Tibial artery (tissue), 4 donors: ENCODE measurements around the gene LDLRAD3.

ENCODE experiments used
- DNase-seq, 2 donors: peaks; one replicate each; pipeline ENCODE4 v3.0.0-alpha.2; 2019
- H3K27ac ChIP-seq, 2 donors: fragments of 200-600 bp; sonication (generic) in 1 of 2; 1 replicate in 1 of 2; 2 replicates in 1 of 2; pipeline ENCODE4 v1.5.1; 2018 to 2019; ENCODE audit warnings: mild to moderate bottlenecking in 1 of 2
- H3K27me3 ChIP-seq, 2 donors: fragments of 200-600 bp; sonication (generic) in 1 of 2; one replicate each; pipeline versions ENCODE4 v1.5.1 to v1.6.0; 2016 to 2019
- H3K36me3 ChIP-seq, 3 donors: fragments of 200-600 bp; sonication (generic) in 2 of 3; one replicate each; pipeline ENCODE4 v1.5.1; 2016 to 2019; ENCODE audit warnings: mild to moderate bottlenecking in 2 of 3
- H3K4me1 ChIP-seq, 4 donors: fragments of 200-600 bp; sonication (generic) in 2 of 4; 1 replicate in 3 of 4; 2 replicates in 1 of 4; pipeline ENCODE4 v1.5.1; 2016 to 2019
- H3K4me3 ChIP-seq, 2 donors: fragments of 200-600 bp; sonication (generic) in 1 of 2; 1 replicate in 1 of 2; 2 replicates in 1 of 2; pipeline ENCODE4 v1.5.1; 2018 to 2019; ENCODE audit warnings: mild to moderate bottlenecking in 2 of 2
- H3K9me3 ChIP-seq, 3 donors: fragments of 200-600 bp; sonication (generic) in 1 of 3; one replicate each; pipeline ENCODE4 v1.5.1; 2016 to 2019
- CTCF ChIP-seq, 2 experiments: fragments of 200-600 bp in 1 of 2; fragments of 450-650 bp in 1 of 2; IDR thresholded peaks; one replicate each; pipeline ENCODE4 v1.5.1; 2017 to 2019; ENCODE audit warnings: antibody characterized with exemption in 2 of 2, mild to moderate bottlenecking in 1 of 2, moderate library complexity in 1 of 2
- intact Hi-C: fragments of 100-400 bp; cut with DNase I; formaldehyde crosslinking; loops from one replicate; pipeline ENCODE4 v1.15.0; 2023; ENCODE audit warnings: low total_unique reads

The LDLRAD3 gene

GRCh38 chr11:36054628-36055027 is 110.8 kb downstream of the LDLRAD3 start:
- DNase-seq, result no peak
- Histone ChIP-seq H3K9me3 (peaks cover 0 to 4% (median 0%) of the 10 kb centered on the region in 3 donors), H3K36me3 (no peaks in the 10 kb centered on the region), H3K27me3 (no peaks in the 10 kb centered on the region), H3K4me3 (no peak overlapping the region), H3K4me1 (no peaks in the 10 kb centered on the region), H3K27ac (no peak overlapping the region)
- intact Hi-C loops, result no loop called here
- TF ChIP-seq CTCF (IDR thresholded peaks at IDR 0.05), result no peak

GRCh38 chr11:36056160-36056751 is 112.4 kb downstream of the LDLRAD3 start:
- Histone ChIP-seq H3K4me3 (no peak overlapping the region), H3K27me3 (no peaks in the 10 kb centered on the region), H3K4me1 (no peaks in the 10 kb centered on the region), H3K27ac (no peak overlapping the region), H3K36me3 (no peaks in the 10 kb centered on the region), H3K9me3 (peaks cover 0 to 6% (median 0%) of the 10 kb centered on the region in 3 donors)
- intact Hi-C loops, result no loop called here
- no peak for DNase-seq
- TF ChIP-seq CTCF (IDR thresholded peaks at IDR 0.05), result no peak

DNA sequence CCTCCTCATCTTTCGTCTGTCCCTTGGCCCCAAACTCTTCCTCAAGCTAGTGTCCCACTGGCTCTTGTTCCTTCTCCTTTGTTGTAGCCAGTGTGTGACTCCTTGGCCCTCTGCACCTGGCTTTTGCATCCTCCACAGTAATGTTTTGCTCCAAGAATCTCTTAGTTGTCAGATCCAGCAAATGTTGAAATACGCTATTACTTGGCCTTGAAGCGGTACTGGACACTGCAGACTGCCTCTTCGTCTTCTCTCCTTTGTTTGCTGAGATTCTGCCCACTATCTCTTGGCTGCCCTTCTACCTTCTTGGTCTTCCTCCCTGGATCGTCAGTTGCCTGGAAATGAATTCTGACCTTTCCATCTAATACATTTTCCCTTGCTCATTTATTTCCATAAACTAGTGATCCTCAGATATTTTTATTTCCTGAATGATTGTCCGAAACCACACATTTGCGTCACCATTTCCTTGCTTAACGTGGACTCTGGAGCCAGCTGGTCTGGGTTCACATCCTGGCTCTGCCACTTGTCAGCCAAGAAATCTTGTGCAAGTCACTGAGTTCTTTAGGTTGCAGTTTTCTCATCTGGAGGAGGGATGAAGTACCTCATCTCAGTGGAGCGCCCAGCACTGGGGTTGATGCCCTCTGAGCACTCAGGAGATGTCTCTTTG is 113.6 kb downstream of the LDLRAD3 start:
- Histone ChIP-seq H3K36me3 (no peaks in the 10 kb centered on the region), H3K4me1 (no peaks in the 10 kb centered on the region), H3K4me3 (no peak overlapping the region), H3K27ac (no peak overlapping the region), H3K27me3 (no peaks in the 10 kb centered on the region), H3K9me3 (peaks cover 0 to 6% (median 0%) of the 10 kb centered on the region in 3 donors)
- intact Hi-C loops, result no loop called here
- TF ChIP-seq CTCF (IDR thresholded peaks at IDR 0.05), result no peak
- DNase-seq, result peak in 1 of 2 donors; percentile 67

DNA sequence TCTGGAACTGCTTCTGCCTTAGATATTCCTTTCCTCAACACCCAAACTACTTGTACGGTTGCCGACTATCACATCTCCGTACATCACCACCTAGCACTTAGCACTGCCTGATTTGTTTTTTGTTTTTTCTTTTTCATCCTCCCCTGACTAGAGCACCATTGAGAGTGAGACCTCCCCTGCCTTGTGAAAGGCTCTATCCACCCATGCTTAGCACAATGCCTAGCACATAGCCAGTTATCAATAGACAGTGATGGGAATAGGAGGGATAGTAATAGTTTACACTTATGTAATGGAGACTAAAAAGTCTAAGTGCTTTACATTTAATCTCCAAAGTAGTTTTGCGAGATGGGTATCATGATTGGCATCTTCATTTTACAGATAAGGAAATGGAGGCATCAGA is 115.8 kb downstream of the LDLRAD3 start:
- intact Hi-C loops, result no loop called here
- H3K4me3 ChIP-seq, result no peak overlapping the region
- H3K27ac ChIP-seq, result no peak overlapping the region
- no peaks in the 10 kb centered on the region for H3K27me3 ChIP-seq
- no peaks in the 10 kb centered on the region for H3K4me1 ChIP-seq
- H3K36me3 ChIP-seq, result no peaks in the 10 kb centered on the region
- H3K9me3 ChIP-seq, result peaks cover 0 to 6% (median 0%) of the 10 kb centered on the region in 3 donors
- no peak for DNase-seq
- TF ChIP-seq CTCF (IDR thresholded peaks at IDR 0.05), result no peak

GRCh38 chr11:36060926-36061325 is 117.1 kb downstream of the LDLRAD3 start:
- TF ChIP-seq CTCF (IDR thresholded peaks at IDR 0.05), result no peak
- Histone ChIP-seq H3K36me3 (no peaks in the 10 kb centered on the region), H3K27ac (no peak overlapping the region), H3K9me3 (peaks cover 0 to 6% (median 0%) of the 10 kb centered on the region in 3 donors), H3K27me3 (no peaks in the 10 kb centered on the region), H3K4me1 (no peaks in the 10 kb centered on the region), H3K4me3 (no peak overlapping the region)
- no peak for DNase-seq
- intact Hi-C loops, result no loop called here
